Muscle of back (tissue), 11 donors: Measurements from ENCODE around the gene CWC15. TPM values are rescaled to one million over a fixed set of nuclear protein-coding genes. Genes with fewer than 3 reads are reported as not detected.
"Not testable (repeated sequence)": the region's sequence is repeated elsewhere in the genome, so short reads cannot be mapped to it uniquely, and the experiment has no call there.

Experiments used
- DNase-seq, 3 donors: peaks; one replicate each; pipeline versions ENCODE4 v3.0.0 to v3.0.0-alpha.2; 2013
- polyA plus RNA-seq, 10 donors: library from polyadenylated mRNA; unstranded; fragments of 120-200 nt; gene quantifications; one replicate each; pipeline ENCODE4 v1.2.1, GENCODE V29; 2013; ENCODE audit not compliant: insufficient read length in 10 of 10

The CWC15 gene
- polyA plus RNA-seq, 10 donors = 71.8 to 91.7 (median 81.1) TPM

GRCh38 chr11:94922321-94923003, 50.9 kb downstream of the CWC15 start:
- DNase-seq = no peak

- no peak for DNase-seq
Observed at GRCh38 chr11:94920311-94920710, 53.0 kb downstream of the CWC15 start.

GRCh38 chr11:94913718-94914394, 59.5 kb downstream of the CWC15 start:
- DNase-seq = not testable (repeated sequence)

GRCh38 chr11:94912806-94913205, 60.5 kb downstream of the CWC15 start:
- DNase-seq = no peak

Other genes starting within 250 kb of the CWC15 start
- 10 to 100 TPM; 46.3 to 70.2 (median 57.4) TPM for gene AMOTL1, start 205.2 kb downstream of the CWC15 start, polyA plus RNA-seq
- gene KDM4D, start 153 bp upstream of the CWC15 start, polyA plus RNA-seq = 1 to 10 TPM in 8 of 10 donors, under 1 TPM in 2; 0.88 to 1.5 (median 1.2) TPM
- gene KDM4E, start 51.7 kb upstream of the CWC15 start, polyA plus RNA-seq = under 1 TPM in 9 of 10 donors, not detected in 1; 0.09 to 0.20 (median 0.15) TPM
- not detected for gene KDM4F, start 75.9 kb upstream of the CWC15 start, polyA plus RNA-seq
- gene SRSF8, start 93.4 kb upstream of the CWC15 start, polyA plus RNA-seq = 10 to 100 TPM; 40.9 to 54.3 (median 45.8) TPM
- gene ENDOD1, start 116.3 kb upstream of the CWC15 start, polyA plus RNA-seq = 10 to 100 TPM; 53.1 to 89.3 (median 63.0) TPM